Mesenchymal stem cell (in vitro differentiated cells and primary cell): ENCODE measurements around the gene BRSK2.
A peak's percentile ranks its signal among the peaks of the same experiment; 100 is the strongest.

Source experiments
- DNase-seq: peaks from one replicate; pipeline ENCODE4 v3.0.0-alpha.2; 2013
- H2AFZ ChIP-seq: one replicate; pipeline ENCODE4 v1.6.1; 2013; ENCODE audit warnings: low read depth, mild to moderate bottlenecking, control low read depth, inconsistent platforms, low read length, moderate library complexity
- H2AK5ac ChIP-seq: 2 replicates; pipeline ENCODE4 v1.6.1; 2013; ENCODE audit warnings: low read length, moderate library complexity, mild to moderate bottlenecking, inconsistent platforms; ENCODE audit not compliant: severe bottlenecking
- H2BK120ac ChIP-seq: one replicate; pipeline ENCODE4 v1.6.1; 2013; ENCODE audit warnings: low read depth, mild to moderate bottlenecking, inconsistent platforms, low read length, moderate library complexity
- H2BK12ac ChIP-seq, 2 experiments: one replicate each; pipeline ENCODE4 v1.6.1; 2013; ENCODE audit warnings: inconsistent platforms in 2 of 2, low read length in 2 of 2, mild to moderate bottlenecking in 2 of 2, moderate library complexity in 2 of 2, control low read depth in 1 of 2
- H2BK15ac ChIP-seq: one replicate; pipeline ENCODE4 v1.6.1; 2013; ENCODE audit warnings: mild to moderate bottlenecking, low read depth, inconsistent platforms; ENCODE audit not compliant: poor library complexity, severe bottlenecking
- H2BK5ac ChIP-seq: 2 replicates; pipeline ENCODE4 v1.6.1; 2013; ENCODE audit warnings: low read depth, mild to moderate bottlenecking, low read length, control low read depth, inconsistent platforms; ENCODE audit not compliant: poor library complexity, severe bottlenecking
- H3K14ac ChIP-seq, 2 experiments: one replicate each; pipeline ENCODE4 v1.6.1; 2013; ENCODE audit warnings: inconsistent platforms in 2 of 2, low read length in 2 of 2, control low read depth in 1 of 2, mild to moderate bottlenecking in 1 of 2, moderate library complexity in 1 of 2
- H3K18ac ChIP-seq, 2 experiments: one replicate each; pipeline ENCODE4 v1.6.1; 2013; ENCODE audit warnings: inconsistent platforms in 2 of 2, low read length in 2 of 2, control low read depth in 1 of 2, low read depth in 1 of 2, mild to moderate bottlenecking in 1 of 2
- H3K23ac ChIP-seq, 2 experiments: one replicate each; pipeline ENCODE4 v1.6.1; 2013; ENCODE audit warnings: inconsistent platforms in 2 of 2, low read length in 2 of 2, mild to moderate bottlenecking in 2 of 2, moderate library complexity in 2 of 2, control low read depth in 1 of 2
- H3K27ac ChIP-seq: 2 replicates; pipeline ENCODE4 v1.5.1; 2013; ENCODE audit warnings: mild to moderate bottlenecking, moderate library complexity, low read length, control low read depth, inconsistent platforms; ENCODE audit not compliant: poor library complexity, severe bottlenecking
- H3K27me3 ChIP-seq, 2 experiments: 2 replicates each; pipeline versions ENCODE4 v1.6.1 to v1.7.0; 2013; ENCODE audit warnings: low read length in 2 of 2, mild to moderate bottlenecking in 2 of 2, moderate library complexity in 2 of 2, control low read depth in 1 of 2, inconsistent platforms in 1 of 2; ENCODE audit not compliant: control insufficient read depth in 1 of 2, insufficient read depth in 1 of 2
- H3K36me3 ChIP-seq, 2 experiments: 2 replicates each; pipeline versions ENCODE4 v1.6.1 to v1.7.0; 2013; ENCODE audit warnings: low read length in 2 of 2, control low read depth in 1 of 2, inconsistent platforms in 1 of 2, low read depth in 1 of 2, mild to moderate bottlenecking in 1 of 2; ENCODE audit not compliant: insufficient read depth in 2 of 2, control insufficient read depth in 1 of 2
- H3K4ac ChIP-seq, 2 experiments: one replicate each; pipeline ENCODE4 v1.6.1; 2013; ENCODE audit warnings: inconsistent platforms in 2 of 2, low read length in 2 of 2, mild to moderate bottlenecking in 2 of 2, moderate library complexity in 2 of 2, control low read depth in 1 of 2, low read depth in 1 of 2
- H3K4me1 ChIP-seq: 2 replicates; pipeline ENCODE4 v1.6.1; 2013; ENCODE audit warnings: low read depth, low read length, control low read depth; ENCODE audit not compliant: control insufficient read depth, insufficient read depth
- H3K4me2 ChIP-seq: 2 replicates; pipeline ENCODE4 v1.6.1; 2013; ENCODE audit warnings: low read length, mild to moderate bottlenecking, inconsistent platforms; ENCODE audit not compliant: poor library complexity, severe bottlenecking
- H3K4me3 ChIP-seq, 2 experiments: 2 replicates each; pipeline versions ENCODE4 v1.5.1 to v1.7.0; 2013; ENCODE audit warnings: low read length in 2 of 2, mild to moderate bottlenecking in 2 of 2, control low read depth in 1 of 2, low read depth in 1 of 2; ENCODE audit not compliant: insufficient read depth in 1 of 2
- H3K79me1 ChIP-seq: replicated peaks from 2 replicates; pipeline ENCODE4 v1.6.1; 2013; ENCODE audit warnings: mild to moderate bottlenecking, control low read depth, low read length, inconsistent platforms; ENCODE audit not compliant: poor library complexity, severe bottlenecking
- H3K9ac ChIP-seq: 2 replicates; pipeline ENCODE4 v1.7.0; 2013; ENCODE audit warnings: mild to moderate bottlenecking, low read length, moderate library complexity
- H3K9me3 ChIP-seq: 2 replicates; pipeline ENCODE4 v1.7.0; 2013; ENCODE audit warnings: mild to moderate bottlenecking, low read length; ENCODE audit not compliant: control insufficient read depth
- H4K8ac ChIP-seq: one replicate; pipeline ENCODE4 v1.6.1; 2013; ENCODE audit warnings: inconsistent platforms, mild to moderate bottlenecking, low read length, moderate library complexity
- H4K91ac ChIP-seq: one replicate; pipeline ENCODE4 v1.6.1; 2013; ENCODE audit warnings: mild to moderate bottlenecking, low read length, inconsistent platforms
- WGBS: methylation state at CpG from one replicate; pipeline ENCODE4 v1.1.7; 2013; ENCODE audit warnings: mixed read lengths; 5-methylcytosine and 5-hydroxymethylcytosine counted together

The BRSK2 gene

GRCh38 chr11:1499899-1500298 is 110.2 kb downstream of the BRSK2 start:
- Histone ChIP-seq H3K4ac (no peak overlapping the region), H3K27me3 (no peaks in the 10 kb centered on the region), H4K91ac (no peak overlapping the region), H3K4me2 (no peak overlapping the region), H3K9ac (no peak overlapping the region), H2AFZ (no peak overlapping the region), H3K23ac (no peak overlapping the region), H3K79me1 (peaks cover 65% of the 10 kb centered on the region), H3K9me3 (no peaks in the 10 kb centered on the region), H3K4me1 (no peaks in the 10 kb centered on the region), H3K14ac (no peak overlapping the region), H3K4me3 (no peak overlapping the region), H4K8ac (no peak overlapping the region), H2BK15ac (no peak overlapping the region), H3K27ac (no peak overlapping the region), H2AK5ac (no peak overlapping the region), H2BK12ac (no peak overlapping the region), H3K36me3 (peaks cover 11 to 45% of the 10 kb centered on the region in 2 experiments), H2BK5ac (no peak overlapping the region), H3K18ac (no peak overlapping the region), H2BK120ac (no peak overlapping the region)
- no peak for DNase-seq
- 99% methylated on average over 14 of the region's 14 CpGs for WGBS

GRCh38 chr11:1500466-1501420 is 111.0 kb downstream of the BRSK2 start:
- no peak overlapping the region for H3K4me2 ChIP-seq
- H3K27ac ChIP-seq, result no peak overlapping the region
- no peak overlapping the region for H3K4me3 ChIP-seq
- DNase-seq, result no peak
- no peak overlapping the region for H2BK12ac ChIP-seq
- H3K14ac ChIP-seq, result no peak overlapping the region
- 96% methylated on average over 28 of the region's 28 CpGs for WGBS
- no peak overlapping the region for H4K8ac ChIP-seq
- no peaks in the 10 kb centered on the region for H3K9me3 ChIP-seq
- H2BK15ac ChIP-seq, result no peak overlapping the region
- H2AK5ac ChIP-seq, result no peak overlapping the region
- no peak overlapping the region for H3K9ac ChIP-seq
- no peak overlapping the region for H3K4ac ChIP-seq
- H2AFZ ChIP-seq, result no peak overlapping the region
- H2BK120ac ChIP-seq, result no peak overlapping the region
- H3K18ac ChIP-seq, result no peak overlapping the region
- peaks cover 11 to 45% of the 10 kb centered on the region in 2 experiments for H3K36me3 ChIP-seq
- H2BK5ac ChIP-seq, result no peak overlapping the region
- no peaks in the 10 kb centered on the region for H3K4me1 ChIP-seq
- H3K27me3 ChIP-seq, result no peaks in the 10 kb centered on the region
- peak overlapping the region; percentile 25 for H4K91ac ChIP-seq
- H3K23ac ChIP-seq, result no peak overlapping the region
- H3K79me1 ChIP-seq, result peaks cover 70% of the 10 kb centered on the region

GRCh38 chr11:1501421-1502167 is 111.9 kb downstream of the BRSK2 start:
- Histone ChIP-seq H3K18ac (no peak overlapping the region), H3K4me3 (no peak overlapping the region), H2BK15ac (no peak overlapping the region), H2BK12ac (no peak overlapping the region), H3K4me1 (no peaks in the 10 kb centered on the region), H3K23ac (no peak overlapping the region), H3K27ac (no peak overlapping the region), H4K8ac (no peak overlapping the region), H2BK120ac (no peak overlapping the region), H3K4me2 (no peak overlapping the region), H3K79me1 (peaks cover 66% of the 10 kb centered on the region), H3K9me3 (no peaks in the 10 kb centered on the region), H2BK5ac (no peak overlapping the region), H3K9ac (no peak overlapping the region), H4K91ac (peak overlapping the region; percentile 15), H2AFZ (no peak overlapping the region), H3K27me3 (no peaks in the 10 kb centered on the region), H2AK5ac (no peak overlapping the region), H3K4ac (no peak overlapping the region), H3K36me3 (peaks cover 11 to 45% of the 10 kb centered on the region in 2 experiments), H3K14ac (no peak overlapping the region)
- DNase-seq, result no peak
- WGBS, result 94% methylated on average over 25 of the region's 25 CpGs
